ENCODE results near the gene CHCHD10.

CHCHD10 gene

GRCh38 chr22:23763954-23764353 is 3.8 kb downstream of the CHCHD10 start:
- Histone ChIP-seq H3K4me1 (ENCODE audit: control insufficient read depth, insufficient read depth, low read length) (peaks cover 13% of the 10 kb centered on the region), H3K4me3 (ENCODE audit: low read length) (no peak overlapping the region), H3K36me3 (ENCODE audit: control insufficient read depth, insufficient read depth, low read length) (no peaks in the 10 kb centered on the region), H3K27me3 (ENCODE audit: control insufficient read depth, insufficient read depth, low read length) (no peaks in the 10 kb centered on the region), H3K9ac (ENCODE audit: low read length) (no peak overlapping the region), H3K9me3 (ENCODE audit: control insufficient read depth, low read length) (no peaks in the 10 kb centered on the region)

GRCh38 chr22:23763579-23763945 is 4.2 kb downstream of the CHCHD10 start:
- no peaks in the 10 kb centered on the region for H3K27me3 ChIP-seq (ENCODE audit: control insufficient read depth, insufficient read depth, low read length)
- no peak overlapping the region for H3K4me3 ChIP-seq (ENCODE audit: low read length)
- no peak overlapping the region for H3K9ac ChIP-seq (ENCODE audit: low read length)
- no peaks in the 10 kb centered on the region for H3K36me3 ChIP-seq (ENCODE audit: control insufficient read depth, insufficient read depth, low read length)
- H3K4me1 ChIP-seq (ENCODE audit: control insufficient read depth, insufficient read depth, low read length), result peaks cover 13% of the 10 kb centered on the region
- H3K9me3 ChIP-seq (ENCODE audit: control insufficient read depth, low read length), result no peaks in the 10 kb centered on the region

GRCh38 chr22:23762842-23763578 is 4.8 kb downstream of the CHCHD10 start, which contains the start of gene C22orf15:
Gene C22orf15 (plus strand): TSS chr22:23762990. CDS start chr22:23763307, 317 bp downstream.
- Histone ChIP-seq H3K4me1 (ENCODE audit: control insufficient read depth, insufficient read depth, low read length) (peaks cover 7% of the 10 kb centered on the region), H3K9me3 (ENCODE audit: control insufficient read depth, low read length) (no peaks in the 10 kb centered on the region), H3K4me3 (ENCODE audit: low read length) (no peak within 1 kb of the TSS), H3K36me3 (ENCODE audit: control insufficient read depth, insufficient read depth, low read length) (no peaks in the 10 kb centered on the region), H3K9ac (ENCODE audit: low read length) (no peak within 1 kb of the TSS), H3K27me3 (ENCODE audit: control insufficient read depth, insufficient read depth, low read length) (no peaks in the 10 kb centered on the region)

GRCh38 chr22:23760056-23760455 is 7.7 kb downstream of the CHCHD10 start:
- no peaks in the 10 kb centered on the region for H3K9me3 ChIP-seq (ENCODE audit: control insufficient read depth, low read length)
- H3K27me3 ChIP-seq (ENCODE audit: control insufficient read depth, insufficient read depth, low read length), result no peaks in the 10 kb centered on the region
- no peak overlapping the region for H3K4me3 ChIP-seq (ENCODE audit: low read length)
- H3K4me1 ChIP-seq (ENCODE audit: control insufficient read depth, insufficient read depth, low read length), result no peaks in the 10 kb centered on the region
- H3K9ac ChIP-seq (ENCODE audit: low read length), result no peak overlapping the region
- no peaks in the 10 kb centered on the region for H3K36me3 ChIP-seq (ENCODE audit: control insufficient read depth, insufficient read depth, low read length)

DNA sequence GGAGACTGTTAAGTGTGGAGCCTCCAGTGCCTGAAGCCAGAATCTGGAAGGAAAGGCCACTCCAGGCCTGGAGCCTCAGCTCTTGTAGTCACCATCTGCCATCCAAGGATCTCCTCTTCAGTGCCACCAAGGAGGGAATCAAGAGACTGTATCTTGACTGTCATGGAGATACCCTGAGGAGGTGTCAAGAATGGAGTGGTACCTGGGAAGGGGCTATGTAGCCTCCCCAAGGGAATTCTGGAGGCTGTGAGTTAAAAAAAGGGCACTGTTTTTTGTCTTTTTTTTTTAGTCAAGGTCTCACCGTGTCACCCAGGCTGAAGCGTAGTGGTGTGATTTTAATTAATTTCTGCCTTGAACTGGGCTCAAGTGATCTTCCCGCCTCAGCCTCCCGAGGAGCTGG is 8.2 kb downstream of the CHCHD10 start:
- H3K4me1 ChIP-seq (ENCODE audit: control insufficient read depth, insufficient read depth, low read length), result no peaks in the 10 kb centered on the region
- no peaks in the 10 kb centered on the region for H3K9me3 ChIP-seq (ENCODE audit: control insufficient read depth, low read length)
- no peaks in the 10 kb centered on the region for H3K36me3 ChIP-seq (ENCODE audit: control insufficient read depth, insufficient read depth, low read length)
- H3K9ac ChIP-seq (ENCODE audit: low read length), result no peak overlapping the region
- no peak overlapping the region for H3K4me3 ChIP-seq (ENCODE audit: low read length)
- H3K27me3 ChIP-seq (ENCODE audit: control insufficient read depth, insufficient read depth, low read length), result no peaks in the 10 kb centered on the region

DNA sequence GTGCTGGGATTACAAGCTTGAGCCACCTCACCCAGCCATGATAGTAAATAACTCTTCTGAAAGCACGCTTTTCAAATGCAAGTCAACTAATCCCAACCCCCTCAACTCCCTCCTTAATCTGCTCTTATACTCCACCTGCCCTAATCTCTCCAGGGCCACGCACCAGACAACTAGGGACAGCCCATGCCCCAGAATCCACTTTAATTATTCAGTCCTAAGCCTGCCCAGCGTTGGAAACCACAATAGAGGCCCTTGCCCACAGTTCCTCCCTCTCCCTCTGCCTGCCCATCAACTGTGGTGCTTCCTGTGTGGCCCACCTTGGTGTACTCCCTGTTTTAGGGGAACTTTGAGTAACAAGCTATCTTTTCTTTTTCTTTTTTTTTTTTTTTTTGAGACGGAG is 10.9 kb downstream of the CHCHD10 start:
- no peak overlapping the region for H3K4me3 ChIP-seq (ENCODE audit: low read length)
- no peak overlapping the region for H3K9ac ChIP-seq (ENCODE audit: low read length)
- H3K4me1 ChIP-seq (ENCODE audit: control insufficient read depth, insufficient read depth, low read length), result peaks cover 3% of the 10 kb centered on the region
- H3K36me3 ChIP-seq (ENCODE audit: control insufficient read depth, insufficient read depth, low read length), result no peaks in the 10 kb centered on the region
- no peaks in the 10 kb centered on the region for H3K9me3 ChIP-seq (ENCODE audit: control insufficient read depth, low read length)
- no peaks in the 10 kb centered on the region for H3K27me3 ChIP-seq (ENCODE audit: control insufficient read depth, insufficient read depth, low read length)

GRCh38 chr22:23755711-23756110 is 12.1 kb downstream of the CHCHD10 start:
- H3K9me3 ChIP-seq (ENCODE audit: control insufficient read depth, low read length), result no peaks in the 10 kb centered on the region
- H3K27me3 ChIP-seq (ENCODE audit: control insufficient read depth, insufficient read depth, low read length), result no peaks in the 10 kb centered on the region
- no peak overlapping the region for H3K4me3 ChIP-seq (ENCODE audit: low read length)
- no peaks in the 10 kb centered on the region for H3K36me3 ChIP-seq (ENCODE audit: control insufficient read depth, insufficient read depth, low read length)
- H3K4me1 ChIP-seq (ENCODE audit: control insufficient read depth, insufficient read depth, low read length), result peaks cover 7% of the 10 kb centered on the region
- no peak overlapping the region for H3K9ac ChIP-seq (ENCODE audit: low read length)

DNA sequence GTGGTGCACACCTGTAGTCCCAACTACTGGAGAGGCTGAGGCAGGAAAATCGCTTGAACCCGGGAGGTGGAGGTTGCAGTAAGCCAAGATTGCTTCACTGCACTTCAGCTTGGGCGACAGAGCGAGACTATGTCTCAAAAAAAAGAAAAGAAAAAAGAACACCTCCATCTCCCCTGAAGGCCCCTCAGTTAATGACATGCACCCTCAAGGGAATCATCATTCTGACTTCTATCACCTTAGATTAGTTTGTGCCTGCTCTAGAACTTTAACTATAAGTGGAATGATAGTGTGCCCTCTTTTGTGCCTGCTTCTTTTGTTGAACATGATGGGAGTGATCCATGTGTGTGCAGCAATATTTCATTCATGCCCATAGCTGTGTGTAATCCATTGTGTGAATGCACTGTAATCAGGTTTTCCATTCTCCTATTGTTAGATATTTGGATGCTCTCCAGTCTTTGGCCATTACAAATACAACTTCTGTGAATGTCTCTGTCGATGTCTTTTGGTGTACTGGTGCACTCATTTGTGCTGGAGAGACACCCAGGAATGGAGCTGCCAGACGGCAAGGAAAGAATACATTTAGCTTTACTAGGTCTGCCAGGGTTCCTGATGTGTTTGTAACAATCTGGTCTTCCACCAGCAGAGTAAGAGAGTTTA is 12.7 kb downstream of the CHCHD10 start:
- H3K36me3 ChIP-seq (ENCODE audit: control insufficient read depth, insufficient read depth, low read length), result no peaks in the 10 kb centered on the region
- H3K4me3 ChIP-seq (ENCODE audit: low read length), result no peak overlapping the region
- H3K4me1 ChIP-seq (ENCODE audit: control insufficient read depth, insufficient read depth, low read length), result peaks cover 12% of the 10 kb centered on the region
- H3K9ac ChIP-seq (ENCODE audit: low read length), result no peak overlapping the region
- no peaks in the 10 kb centered on the region for H3K27me3 ChIP-seq (ENCODE audit: control insufficient read depth, insufficient read depth, low read length)
- H3K9me3 ChIP-seq (ENCODE audit: control insufficient read depth, low read length), result no peaks in the 10 kb centered on the region

- Histone ChIP-seq H3K9ac (ENCODE audit: low read length) (no peak within 1 kb of the TSS), H3K4me3 (ENCODE audit: low read length) (no peak within 1 kb of the TSS), H3K36me3 (ENCODE audit: control insufficient read depth, insufficient read depth, low read length) (no peaks in the 10 kb centered on the region), H3K9me3 (ENCODE audit: control insufficient read depth, low read length) (no peaks in the 10 kb centered on the region), H3K27me3 (ENCODE audit: control insufficient read depth, insufficient read depth, low read length) (no peaks in the 10 kb centered on the region), H3K4me1 (ENCODE audit: control insufficient read depth, insufficient read depth, low read length) (peaks cover 18% of the 10 kb centered on the region)
Observed at GRCh38 chr22:23754220-23754919, 13.4 kb downstream of the CHCHD10 start, which contains the start of gene VPREB3. Gene VPREB3 (minus strand): TSS chr22:23754425. CDS start chr22:23754363, 62 bp downstream.

- Histone ChIP-seq H3K4me3 (ENCODE audit: low read length) (no peak overlapping the region), H3K4me1 (ENCODE audit: control insufficient read depth, insufficient read depth, low read length) (peaks cover 18% of the 10 kb centered on the region), H3K9me3 (ENCODE audit: control insufficient read depth, low read length) (no peaks in the 10 kb centered on the region), H3K9ac (ENCODE audit: low read length) (no peak overlapping the region), H3K36me3 (ENCODE audit: control insufficient read depth, insufficient read depth, low read length) (no peaks in the 10 kb centered on the region), H3K27me3 (ENCODE audit: control insufficient read depth, insufficient read depth, low read length) (no peaks in the 10 kb centered on the region)
Observed at GRCh38 chr22:23753385-23753784, 14.4 kb downstream of the CHCHD10 start.

DNA sequence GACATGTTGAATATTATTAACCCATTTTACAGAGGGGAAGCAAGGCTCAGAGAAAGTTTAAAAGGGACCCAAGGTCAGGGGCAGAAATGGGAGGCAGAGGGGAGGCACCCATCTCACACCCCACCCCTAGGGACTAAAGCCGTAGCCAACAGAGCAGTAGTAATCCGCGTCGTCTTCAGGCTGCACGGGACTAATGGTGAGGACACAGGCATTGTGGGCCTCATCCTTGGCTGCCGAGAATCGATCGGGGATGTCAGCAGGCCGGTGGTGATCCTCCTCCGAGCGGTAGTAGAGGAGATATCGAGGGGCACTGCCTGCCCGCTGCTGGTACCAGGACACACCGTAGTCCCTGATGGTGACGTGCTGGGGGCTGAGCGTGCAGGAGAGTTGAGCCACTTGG is 15.0 kb downstream of the CHCHD10 start:
- Histone ChIP-seq H3K9me3 (ENCODE audit: control insufficient read depth, low read length) (no peaks in the 10 kb centered on the region), H3K4me3 (ENCODE audit: low read length) (no peak overlapping the region), H3K27me3 (ENCODE audit: control insufficient read depth, insufficient read depth, low read length) (no peaks in the 10 kb centered on the region), H3K9ac (ENCODE audit: low read length) (no peak overlapping the region), H3K36me3 (ENCODE audit: control insufficient read depth, insufficient read depth, low read length) (no peaks in the 10 kb centered on the region), H3K4me1 (ENCODE audit: control insufficient read depth, insufficient read depth, low read length) (peaks cover 18% of the 10 kb centered on the region)

GRCh38 chr22:23752090-23752691 is 15.6 kb downstream of the CHCHD10 start:
- no peaks in the 10 kb centered on the region for H3K9me3 ChIP-seq (ENCODE audit: control insufficient read depth, low read length)
- no peaks in the 10 kb centered on the region for H3K36me3 ChIP-seq (ENCODE audit: control insufficient read depth, insufficient read depth, low read length)
- no peaks in the 10 kb centered on the region for H3K27me3 ChIP-seq (ENCODE audit: control insufficient read depth, insufficient read depth, low read length)
- no peak overlapping the region for H3K9ac ChIP-seq (ENCODE audit: low read length)
- no peak overlapping the region for H3K4me3 ChIP-seq (ENCODE audit: low read length)
- peaks cover 18% of the 10 kb centered on the region for H3K4me1 ChIP-seq (ENCODE audit: control insufficient read depth, insufficient read depth, low read length)

Data from mucosa of stomach (tissue), 1 donor.